HG03045 (cell line): ENCODE data around the gene BRD2.
A peak's percentile ranks its signal among the peaks of the same experiment; 100 is the strongest.

ENCODE experiments used
- ATAC-seq: cut with Tn5 transposase; IDR thresholded peaks from one replicate; pipeline ENCODE4 v1.9.1; 2021; ENCODE audit warnings: mild to moderate bottlenecking, moderate library complexity; ENCODE audit not compliant: unreplicated experiment

BRD2 gene

GRCh38 chr6:32947552-32948465 lies 20.6 kb upstream of the BRD2 start:
- ATAC-seq = no peak

GRCh38 chr6:32949113-32949512 lies 19.3 kb upstream of the BRD2 start:
- ATAC-seq = no peak

GRCh38 chr6:32950010-32950409 lies 18.4 kb upstream of the BRD2 start:
- ATAC-seq = no peak

GRCh38 chr6:32950449-32950848 lies 17.9 kb upstream of the BRD2 start:
- ATAC-seq = no peak

- ATAC-seq = peak; percentile 84
Observed at GRCh38 chr6:32952817-32953739, 15.3 kb upstream of the BRD2 start, which contains the start of gene HLA-DMA. Gene HLA-DMA, minus strand, starts transcription at chr6:32953097. Its CDS starts 61 bp downstream, at chr6:32953036.

GRCh38 chr6:32953775-32954174 lies 14.6 kb upstream of the BRD2 start:
- no peak for ATAC-seq

- no peak for ATAC-seq
Observed at GRCh38 chr6:32954267-32954666, 14.1 kb upstream of the BRD2 start.

GRCh38 chr6:32954986-32955802 lies 13.2 kb upstream of the BRD2 start:
- ATAC-seq = no peak

GRCh38 chr6:32956176-32956575 lies 12.2 kb upstream of the BRD2 start:
- ATAC-seq = no peak

- ATAC-seq = no peak
Observed at GRCh38 chr6:32960563-32960962, 7.8 kb upstream of the BRD2 start.

- no peak for ATAC-seq
Observed at GRCh38 chr6:32962213-32962826, 6.1 kb upstream of the BRD2 start.

- ATAC-seq = no peak
Observed at GRCh38 chr6:32963866-32964265, 4.5 kb upstream of the BRD2 start.

- no peak for ATAC-seq
Observed at GRCh38 chr6:32964776-32965175, 3.6 kb upstream of the BRD2 start.

GRCh38 chr6:32967151-32968091 lies 973 bp upstream of the BRD2 start:
- ATAC-seq = no peak

GRCh38 chr6:32968867-32969684 lies 682 bp downstream of the BRD2 start:
- ATAC-seq = no peak

GRCh38 chr6:32969685-32970412 lies 1.5 kb downstream of the BRD2 start:
- no peak for ATAC-seq

GRCh38 chr6:32970413-32971241 lies 2.2 kb downstream of the BRD2 start:
- ATAC-seq = no peak
